ENCODE data around the gene TMEM135. TPM values are rescaled to one million over a fixed set of nuclear protein-coding genes. Genes with fewer than 3 reads are reported as not detected.

TMEM135 gene
- total and polyA plus RNA-seq, 2 experiments from 2014 or later = 11.0 to 11.9 TPM

DNA sequence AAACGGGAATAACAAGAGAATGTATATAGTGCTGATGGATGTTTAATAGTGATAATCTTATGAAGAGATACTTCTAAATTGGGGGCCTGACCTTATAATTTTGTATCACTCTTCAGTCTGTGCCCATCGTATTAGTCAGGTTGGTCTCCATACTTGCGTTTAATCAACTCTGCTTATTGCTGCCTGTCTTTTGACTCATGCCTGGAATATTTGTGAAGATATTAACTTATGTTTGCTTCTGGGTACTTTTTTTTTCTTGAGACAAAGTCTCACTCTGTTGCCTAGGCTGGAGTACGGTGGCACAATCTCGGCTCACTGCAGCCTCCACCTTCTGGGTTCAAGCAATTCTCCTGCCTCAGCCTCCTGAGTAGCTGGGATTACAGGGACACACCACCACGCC is 24.0 kb downstream of the TMEM135 start:
- no peak overlapping the region for H3K4me3 ChIP-seq
- H3K27ac ChIP-seq = no peak overlapping the region
- no peak overlapping the region for H2AFZ ChIP-seq
- H3K79me2 ChIP-seq (ENCODE audit: insufficient read depth) = peaks cover 29% of the 10 kb centered on the region; the same call in 1 of the 2 replicates
- H3K9me3 ChIP-seq (ENCODE audit: low read depth) = peaks cover 3% of the 10 kb centered on the region
- H3K9me2 ChIP-seq (ENCODE audit: insufficient read depth) = no peaks in the 10 kb centered on the region
- H3F3A ChIP-seq (ENCODE audit: insufficient read depth) = no peaks in the 10 kb centered on the region
- no peak overlapping the region for H3K9ac ChIP-seq
- H3K4me1 ChIP-seq (ENCODE audit: insufficient read depth) = no peaks in the 10 kb centered on the region
- H3K4me2 ChIP-seq (ENCODE audit: unreplicated experiment) = no peak overlapping the region
- H4K20me1 ChIP-seq (ENCODE audit: insufficient read depth) = no peaks in the 10 kb centered on the region
- no peaks in the 10 kb centered on the region for H3K36me3 ChIP-seq (ENCODE audit: low read depth)
- no peak for DNase-seq
- H3K27me3 ChIP-seq (replicated peaks; ENCODE audit: insufficient read depth) = no peaks in the 10 kb centered on the region
- in situ Hi-C loops (cut with MboI) = no loop called here
- WGBS, 2 experiments (ENCODE audit: low coverage in 1 of 2, low lambda C conversion rate in 2 of 2, missing lambda C conversion rate in 2 of 2) = 99% methylated on average over 6 of the region's 6 CpGs
- TF ChIP-seq EZH2 (IDR thresholded peaks at IDR 0.05; ENCODE audit: insufficient read depth, poor library complexity, severe bottlenecking) (no peak), EZH2phosphoT487 (IDR thresholded peaks at IDR 0.05; ENCODE audit: insufficient read depth, low read depth) (no peak)

DNA sequence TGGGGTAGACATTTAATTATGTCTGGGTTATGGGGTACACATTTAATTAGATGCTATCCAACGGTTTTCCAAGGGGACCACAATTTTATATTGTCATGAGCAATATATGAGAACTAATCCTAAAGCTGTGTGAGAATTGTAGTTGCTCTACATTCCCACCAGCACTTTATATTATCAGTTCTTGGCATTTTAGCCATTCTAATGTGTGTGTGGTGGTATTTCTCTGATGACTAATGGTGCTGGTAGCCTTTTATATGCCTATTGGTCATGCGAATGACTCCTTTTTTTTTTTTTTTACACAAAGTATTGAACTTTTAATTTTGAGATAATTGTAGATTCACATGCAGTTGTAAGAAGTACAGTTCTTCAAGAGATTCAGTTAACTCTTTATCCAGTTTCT is 26.2 kb downstream of the TMEM135 start:
- in situ Hi-C loops (cut with MboI) = no loop called here
- DNase-seq = peak; percentile 12
- H3K4me3 ChIP-seq = no peak overlapping the region
- H3K4me2 ChIP-seq (ENCODE audit: unreplicated experiment) = no peak overlapping the region
- 0 out of 2 replicates have a peak, but pooled peaks cover 3% of the 10 kb centered on the region for H4K20me1 ChIP-seq (ENCODE audit: insufficient read depth)
- TF ChIP-seq EZH2phosphoT487 (IDR thresholded peaks at IDR 0.05; ENCODE audit: insufficient read depth, low read depth) (no peak), EZH2 (IDR thresholded peaks at IDR 0.05; ENCODE audit: insufficient read depth, poor library complexity, severe bottlenecking) (no peak)
- no peaks in the 10 kb centered on the region for H3K9me2 ChIP-seq (ENCODE audit: insufficient read depth)
- no peak overlapping the region for H2AFZ ChIP-seq
- 74 to 85% methylated on average over 2 of the region's 2 CpGs for WGBS, 2 experiments (ENCODE audit: low coverage in 1 of 2, low lambda C conversion rate in 2 of 2, missing lambda C conversion rate in 2 of 2)
- peaks cover 3% of the 10 kb centered on the region for H3K9me3 ChIP-seq (ENCODE audit: low read depth)
- H3K4me1 ChIP-seq (ENCODE audit: insufficient read depth) = no peaks in the 10 kb centered on the region
- peaks cover 35% of the 10 kb centered on the region; the same call in 1 of the 2 replicates for H3K79me2 ChIP-seq (ENCODE audit: insufficient read depth)
- no peaks in the 10 kb centered on the region for H3F3A ChIP-seq (ENCODE audit: insufficient read depth)
- H3K27me3 ChIP-seq (replicated peaks; ENCODE audit: insufficient read depth) = no peaks in the 10 kb centered on the region
- H3K27ac ChIP-seq = no peak overlapping the region
- no peak overlapping the region for H3K9ac ChIP-seq
- H3K36me3 ChIP-seq (ENCODE audit: low read depth) = no peaks in the 10 kb centered on the region

DNA sequence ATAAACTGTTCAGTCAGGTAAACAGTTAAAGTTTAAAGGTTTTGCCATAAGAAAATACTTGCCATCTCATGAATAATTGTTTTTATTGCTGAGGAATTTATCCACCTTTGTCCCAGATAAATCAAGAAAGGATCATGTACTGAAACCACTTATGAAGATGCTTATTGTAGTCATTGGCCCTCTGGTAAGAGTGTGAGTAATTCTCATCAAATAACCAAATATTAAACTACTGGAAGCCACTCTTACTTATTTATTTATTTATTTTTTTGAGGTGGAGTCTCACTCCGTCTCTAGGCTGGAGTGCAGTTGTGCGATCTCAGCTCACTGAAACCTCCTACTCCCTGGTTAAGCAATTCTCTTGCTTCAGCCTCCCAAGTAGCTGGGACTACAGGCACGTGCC is 35.1 kb downstream of the TMEM135 start:
- Histone ChIP-seq H2AFZ (no peak overlapping the region), H4K20me1 (ENCODE audit: insufficient read depth) (no peaks in the 10 kb centered on the region), H3K4me3 (no peak overlapping the region), H3K9ac (no peak overlapping the region), H3K27me3 (replicated peaks; ENCODE audit: insufficient read depth) (no peaks in the 10 kb centered on the region), H3K9me2 (ENCODE audit: insufficient read depth) (no peaks in the 10 kb centered on the region), H3K9me3 (ENCODE audit: low read depth) (no peaks in the 10 kb centered on the region), H3K79me2 (ENCODE audit: insufficient read depth) (peaks cover under 1% of the 10 kb centered on the region; the same call in 1 of the 2 replicates), H3K4me2 (ENCODE audit: unreplicated experiment) (no peak overlapping the region), H3K4me1 (ENCODE audit: insufficient read depth) (no peaks in the 10 kb centered on the region), H3K36me3 (ENCODE audit: low read depth) (no peaks in the 10 kb centered on the region), H3K27ac (no peak overlapping the region), H3F3A (ENCODE audit: insufficient read depth) (no peaks in the 10 kb centered on the region)
- no peak for DNase-seq
- 64 to 67% methylated on average over 3 of the region's 3 CpGs for WGBS, 2 experiments (ENCODE audit: low coverage in 1 of 2, low lambda C conversion rate in 2 of 2, missing lambda C conversion rate in 2 of 2)
- TF ChIP-seq EZH2phosphoT487 (IDR thresholded peaks at IDR 0.05; ENCODE audit: insufficient read depth, low read depth) = no peak
- TF ChIP-seq EZH2 (IDR thresholded peaks at IDR 0.05; ENCODE audit: insufficient read depth, poor library complexity, severe bottlenecking) = no peak
- in situ Hi-C loops (cut with MboI) = no loop called here

DNA sequence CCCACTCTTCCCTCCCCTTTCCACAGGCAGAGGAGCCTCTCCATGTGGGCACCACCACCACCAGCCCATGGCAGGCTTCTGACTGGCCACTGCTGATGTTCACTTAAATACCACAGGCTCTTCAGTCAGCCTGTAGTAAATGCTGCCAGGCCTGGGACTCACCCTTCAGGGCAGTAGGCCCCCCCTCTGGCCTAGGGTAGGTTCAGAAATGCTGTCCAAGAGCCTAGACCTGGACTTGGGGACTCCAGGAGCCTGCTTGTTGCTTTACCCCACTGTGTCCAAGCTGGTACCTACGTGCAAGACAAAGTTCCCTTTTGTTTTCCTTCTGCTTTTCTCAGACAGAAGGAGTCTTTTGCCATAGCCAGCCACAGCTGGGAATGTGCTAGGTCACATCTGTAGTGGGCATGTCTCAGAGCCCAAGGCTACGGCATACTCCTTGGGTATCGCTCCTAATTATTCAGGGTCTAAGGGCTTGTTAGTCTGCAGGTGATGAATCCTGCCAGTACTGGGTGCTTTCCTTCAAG is 38.6 kb downstream of the TMEM135 start:
- Histone ChIP-seq H3K4me3 (no peak overlapping the region), H2AFZ (no peak overlapping the region), H3K79me2 (ENCODE audit: insufficient read depth) (no peaks in the 10 kb centered on the region), H3K36me3 (ENCODE audit: low read depth) (no peaks in the 10 kb centered on the region), H3K4me2 (ENCODE audit: unreplicated experiment) (no peak overlapping the region), H3K27ac (no peak overlapping the region), H3F3A (ENCODE audit: insufficient read depth) (no peaks in the 10 kb centered on the region), H3K9ac (no peak overlapping the region), H4K20me1 (ENCODE audit: insufficient read depth) (no peaks in the 10 kb centered on the region), H3K27me3 (replicated peaks; ENCODE audit: insufficient read depth) (no peaks in the 10 kb centered on the region), H3K9me2 (ENCODE audit: insufficient read depth) (no peaks in the 10 kb centered on the region), H3K4me1 (ENCODE audit: insufficient read depth) (no peaks in the 10 kb centered on the region), H3K9me3 (ENCODE audit: low read depth) (no peaks in the 10 kb centered on the region)
- in situ Hi-C loops (cut with MboI) = no loop called here
- WGBS, 2 experiments (ENCODE audit: low coverage in 1 of 2, low lambda C conversion rate in 2 of 2, missing lambda C conversion rate in 2 of 2) = 48% methylated on average over 3 of the region's 3 CpGs
- no peak for DNase-seq
- TF ChIP-seq EZH2 (IDR thresholded peaks at IDR 0.05; ENCODE audit: insufficient read depth, poor library complexity, severe bottlenecking) = no peak
- TF ChIP-seq EZH2phosphoT487 (IDR thresholded peaks at IDR 0.05; ENCODE audit: insufficient read depth, low read depth) = no peak
